Keratinocyte (primary cell): ENCODE results near the gene YJU2.

Experiments used
- CTCF ChIP-seq, 3 experiments: IDR thresholded peaks in 1 of 3; conservative IDR thresholded peaks in 1 of 3; optimal IDR thresholded peaks in 1 of 3; 2 replicates in 2 of 3; 3 replicates in 1 of 3; pipeline versions ENCODE3 to v1.5.1; 2011; ENCODE audit warnings: low read length in 3 of 3, mild to moderate bottlenecking in 3 of 3, moderate library complexity in 2 of 3, control low read depth in 1 of 3, inconsistent platforms in 1 of 3; ENCODE audit not compliant: insufficient read depth in 2 of 3; ENCODE audit errors: extremely low read depth in 1 of 3
- EZH2 ChIP-seq: IDR thresholded peaks from one replicate; pipeline ENCODE4 v1.6.1; 2012; ENCODE audit warnings: inconsistent platforms, mild to moderate bottlenecking, low read length, moderate library complexity

DNA sequence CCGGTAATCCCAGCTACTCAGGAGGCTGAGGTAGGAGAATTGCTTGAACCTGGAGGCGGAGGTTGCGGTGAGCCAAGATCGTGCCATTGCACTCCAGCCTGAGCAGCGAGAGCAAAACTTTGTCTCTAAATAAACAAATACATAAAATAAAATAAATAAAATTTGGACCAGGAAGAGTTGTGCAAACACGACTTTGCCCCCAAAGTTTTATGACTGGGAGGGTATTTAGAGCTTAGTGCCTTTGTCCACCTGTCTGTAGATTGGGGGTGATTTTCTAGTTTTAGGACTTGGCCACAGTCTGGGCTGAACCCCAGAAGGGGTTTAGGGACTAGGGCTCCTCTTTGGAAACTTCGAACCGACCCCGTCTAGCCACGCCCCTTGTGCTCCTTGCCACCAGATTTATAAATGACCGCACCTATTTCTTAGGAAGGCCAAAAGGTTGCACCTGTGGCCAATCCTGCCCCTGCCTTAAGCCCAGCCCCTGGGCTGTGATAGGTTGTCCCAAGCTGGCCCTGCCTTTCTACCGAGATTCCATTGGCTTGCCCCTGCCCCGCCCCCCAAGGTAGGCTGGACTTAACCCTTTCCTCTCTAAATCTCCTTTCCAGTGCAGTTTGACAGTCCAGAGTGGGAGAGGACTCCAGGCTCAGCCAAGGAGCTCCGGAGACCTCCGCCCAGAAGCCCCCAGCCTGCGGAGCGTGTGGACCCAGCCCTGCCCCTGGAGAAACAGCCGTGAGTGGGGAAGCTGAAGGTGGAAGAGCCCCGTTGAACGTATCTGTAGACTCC lies 37.5 kb downstream of the YJU2 start:
- TF ChIP-seq CTCF (optimal IDR thresholded peaks at IDR 0.05 in 1 of 3, IDR thresholded peaks at IDR 0.05 in 1 of 3, conservative IDR thresholded peaks at IDR 0.05 in 1 of 3; ENCODE audit: extremely low read depth in 1 of 3, insufficient read depth in 2 of 3, low read length in 3 of 3) (no peak), EZH2 (no peak)
